K562 (cell line): Measurements from ENCODE around the gene DDAH2. TPM values are rescaled to one million over a fixed set of nuclear protein-coding genes. Genes with fewer than 3 reads are reported as not detected.

Experiments used
- ARID1B ChIP-seq: fragments of 450-650 bp; IDR thresholded peaks from 2 replicates; pipeline ENCODE4 v1.6.1; 2016; ENCODE audit warnings: antibody characterized with exemption, mild to moderate bottlenecking, inconsistent platforms
- CBFA2T2 ChIP-seq: fragments of 450-650 bp; conservative IDR thresholded peaks from 2 replicates; pipeline ENCODE4 v1.6.1; 2017; ENCODE audit warnings: mild to moderate bottlenecking
- EGR1 ChIP-seq: fragments of 450-650 bp; conservative IDR thresholded peaks from 2 replicates; pipeline ENCODE4 v1.6.1; 2017; ENCODE audit warnings: mild to moderate bottlenecking
- EHMT2 ChIP-seq: fragments of 450-650 bp; IDR thresholded peaks from 2 replicates; pipeline ENCODE4 v1.6.1; 2018; ENCODE audit warnings: antibody characterized with exemption
- FOXJ3 ChIP-seq: sonication (generic); formaldehyde crosslinking; IDR thresholded peaks from 2 replicates; pipeline ENCODE4 v1.4.0; 2020; ENCODE audit warnings: mild to moderate bottlenecking, missing genetic modification reagents
- ID3 ChIP-seq, 2 experiments: fragments of 250-450 bp in 1 of 2; fragments of 450-650 bp in 1 of 2; sonication (Bioruptor Pico) in 1 of 2; IDR thresholded peaks; 2 replicates each; pipeline versions ENCODE4 v1.6.1 to v1.8.0; 2016 to 2021; ENCODE audit warnings: mild to moderate bottlenecking in 2 of 2, moderate library complexity in 2 of 2, missing compliant biosample characterization in 1 of 2, missing genetic modification characterization in 1 of 2
- KLF10 ChIP-seq: fragments of 250-450 bp; sonication (Bioruptor Pico); IDR thresholded peaks from 2 replicates; pipeline ENCODE4 v1.6.1; 2021; ENCODE audit warnings: matching md5 sums
- MAFF ChIP-seq: IDR thresholded peaks from 2 replicates; pipeline ENCODE4 v1.6.1; 2012; ENCODE audit warnings: low read length, improper control_type of control experiment
- MBD2 ChIP-seq: sonication (generic); IDR thresholded peaks from 2 replicates; pipeline ENCODE4 v1.6.1; 2016; ENCODE audit warnings: low read depth, borderline replicate concordance
- MED1 ChIP-seq: sonication (generic); formaldehyde crosslinking; IDR thresholded peaks from 2 replicates; pipeline ENCODE4 v1.8.1; 2023; ENCODE audit warnings: missing genetic modification reagents, borderline replicate concordance
- NFXL1 ChIP-seq: fragments of 450-650 bp; formaldehyde crosslinking; IDR thresholded peaks from 2 replicates; pipeline ENCODE4 v1.4.0; 2021; ENCODE audit warnings: mild to moderate bottlenecking
- NR4A1 ChIP-seq, 2 experiments: fragments of 250-450 bp in 1 of 2; fragments of 450-650 bp in 1 of 2; sonication (Bioruptor Pico) in 1 of 2; IDR thresholded peaks; 2 replicates each; pipeline versions ENCODE4 v1.4.0 to v1.6.1; 2016 to 2020; ENCODE audit warnings: mild to moderate bottlenecking in 2 of 2, missing compliant biosample characterization in 1 of 2, missing genetic modification characterization in 1 of 2, moderate library complexity in 1 of 2
- POLR2A ChIP-seq: fragments of 450-650 bp; conservative IDR thresholded peaks from 2 replicates; pipeline ENCODE4 v1.6.1; 2016
- RAD21 ChIP-seq, 2 experiments: fragments of 250-450 bp in 1 of 2; fragments of 450-650 bp in 1 of 2; sonication (Bioruptor Pico) in 1 of 2; formaldehyde crosslinking in 1 of 2; IDR thresholded peaks in 1 of 2; conservative IDR thresholded peaks in 1 of 2; 2 replicates each; pipeline versions ENCODE4 v1.4.0 to v1.8.0; 2020 to 2022; ENCODE audit warnings: mild to moderate bottlenecking in 2 of 2, moderate library complexity in 1 of 2
- RAD51 ChIP-seq: fragments of 450-650 bp; IDR thresholded peaks from 2 replicates; pipeline ENCODE4 v1.7.1; 2016; ENCODE audit warnings: low read depth, mild to moderate bottlenecking, borderline replicate concordance
- RNF219 ChIP-seq: fragments of 250-450 bp; sonication (Bioruptor Pico); IDR thresholded peaks from 2 replicates; pipeline ENCODE4 v1.5.0; 2022; ENCODE audit warnings: mild to moderate bottlenecking
- SMAD4 ChIP-seq: fragments of 250-450 bp; sonication (Bioruptor Pico); conservative IDR thresholded peaks from 2 replicates; pipeline ENCODE4 v1.8.0; 2021; ENCODE audit warnings: inconsistent platforms, mild to moderate bottlenecking, moderate library complexity
- SMARCC2 ChIP-seq: fragments of 450-650 bp; IDR thresholded peaks from 2 replicates; pipeline ENCODE4 v1.6.1; 2017; ENCODE audit warnings: antibody characterized with exemption, moderate library complexity, mild to moderate bottlenecking, low read depth
- ZBTB17 ChIP-seq: fragments of 450-650 bp; formaldehyde crosslinking; IDR thresholded peaks from 2 replicates; pipeline ENCODE4 v1.4.0; 2020; ENCODE audit warnings: mild to moderate bottlenecking
- ZEB2 ChIP-seq: fragments of 450-650 bp; IDR thresholded peaks from 2 replicates; pipeline ENCODE4 v1.6.1; 2016
- ZNF212 ChIP-seq: fragments of 450-650 bp; formaldehyde crosslinking; IDR thresholded peaks from 2 replicates; pipeline ENCODE4 v1.4.0; 2020; ENCODE audit warnings: mild to moderate bottlenecking
- ZNF398 ChIP-seq: fragments of 250-450 bp; sonication (Bioruptor Pico); IDR thresholded peaks from 2 replicates; pipeline ENCODE4 v1.8.0; 2021; ENCODE audit warnings: moderate library complexity, mild to moderate bottlenecking, inconsistent platforms
- ZNF717 ChIP-seq: fragments of 250-450 bp; sonication (Bioruptor Pico); IDR thresholded peaks from 2 replicates; pipeline ENCODE4 v1.5.0; 2021
- ZNF830 ChIP-seq: fragments of 250-450 bp; sonication (Bioruptor Pico); IDR thresholded peaks from 2 replicates; pipeline ENCODE4 v1.5.0; 2021; ENCODE audit warnings: mild to moderate bottlenecking
- polyA plus RNA-seq, 8 experiments: library from polyadenylated mRNA; depleted of rRNA in 4 of 8; stranded (reverse) in 5 of 8; unstranded in 3 of 8; fragments of >200 nt; fragmentation: Nextera tagmentation in 2 of 8; fragmentation: Illumina TruSeq in 1 of 8; extraction: Ambion mirVana in 2 of 8; extraction: Trizol in 1 of 8; gene quantifications; 2 replicates each; pipeline versions ENCODE4 v1.2.1 to v1.2.3, GENCODE V29; 2011 to 2014; ENCODE audit warnings: inconsistent platforms in 1 of 8, missing spikeins in 1 of 8
- total RNA-seq, 7 experiments: library from RNA; depleted of rRNA in 6 of 7; stranded (reverse); fragments of >200 nt in 6 of 7; fragmentation: Illumina TruSeq in 2 of 7; extraction: Trizol in 2 of 7; gene quantifications; 2 replicates each; pipeline versions ENCODE4 v1.2.1 to v1.2.3, GENCODE V29; 2011 to 2021; ENCODE audit warnings: low replicate concordance in 1 of 7

DDAH2 gene
- total and polyA plus RNA-seq, 9 of the 15 experiments (the other 6 are each of a cell fraction or from before 2014, with no cell fraction given): 1.8 to 45.4 (median 21.4) TPM

- peak; percentile 71; the same call in 1 of the 2 replicates for TF ChIP-seq ZBTB17
- TF ChIP-seq RAD51: 0 out of 2 replicates have a peak, but pooled peaks have one; percentile 17
- peak; percentile 95 for TF ChIP-seq EGR1
- TF ChIP-seq NFXL1 (CRISPR knock-in tag): no peak
- peak; percentile 36; the same call in 1 of the 2 replicates for TF ChIP-seq EHMT2
- TF ChIP-seq ZNF398 (CRISPR knock-in tag): no peak
- TF ChIP-seq CBFA2T2: peak; percentile 92
- TF ChIP-seq SMAD4 (CRISPR knock-in tag): peak; percentile 55
- TF ChIP-seq ZNF717 (CRISPR knock-in tag): 0 out of 2 replicates have a peak, but pooled peaks have one; percentile 36
- no peak for TF ChIP-seq RNF219
- no peak for TF ChIP-seq FOXJ3 (CRISPR knock-in tag)
- TF ChIP-seq POLR2A: peak; percentile 83
- TF ChIP-seq ID3 (CRISPR knock-in tag; IDR thresholded peaks at IDR 0.05): no peak
- TF ChIP-seq ID3 (tag; IDR thresholded peaks at IDR 0.05): peak; percentile 94
- TF ChIP-seq ZEB2: peak; percentile 99
- TF ChIP-seq MBD2: peak; percentile 77
- 0 out of 2 replicates have a peak, but pooled peaks have one; percentile 53 for TF ChIP-seq KLF10 (CRISPR knock-in tag)
- TF ChIP-seq MAFF: peak; percentile 77; the same call in 1 of the 2 replicates
- peak; percentile 69; the same call in 1 of the 2 replicates for TF ChIP-seq NR4A1 (CRISPR knock-in tag; IDR thresholded peaks at IDR 0.05)
- TF ChIP-seq NR4A1 (tag; IDR thresholded peaks at IDR 0.05): peak; percentile 79
- peak; percentile 34 to 44 for TF ChIP-seq RAD21 (CRISPR knock-in tag; conservative IDR thresholded peaks at IDR 0.05 in 1 of 2, IDR thresholded peaks at IDR 0.05 in 1 of 2)
- peak; percentile 88; the same call in 1 of the 2 replicates for TF ChIP-seq ZNF830 (CRISPR knock-in tag)
- TF ChIP-seq SMARCC2: peak; percentile 99
- TF ChIP-seq ZNF212 (CRISPR knock-in tag): no peak; the same call in 1 of the 2 replicates
- peak; percentile 98 for TF ChIP-seq ARID1B
- peak; percentile 90; the same call in 1 of the 2 replicates for TF ChIP-seq MED1
Observed at GRCh38 chr6:31690231-31691077, 38.6 kb downstream of the DDAH2 start (continued).
